ENCODE measurements around the gene CSMD2.

- TF ChIP-seq, protein P1, sequence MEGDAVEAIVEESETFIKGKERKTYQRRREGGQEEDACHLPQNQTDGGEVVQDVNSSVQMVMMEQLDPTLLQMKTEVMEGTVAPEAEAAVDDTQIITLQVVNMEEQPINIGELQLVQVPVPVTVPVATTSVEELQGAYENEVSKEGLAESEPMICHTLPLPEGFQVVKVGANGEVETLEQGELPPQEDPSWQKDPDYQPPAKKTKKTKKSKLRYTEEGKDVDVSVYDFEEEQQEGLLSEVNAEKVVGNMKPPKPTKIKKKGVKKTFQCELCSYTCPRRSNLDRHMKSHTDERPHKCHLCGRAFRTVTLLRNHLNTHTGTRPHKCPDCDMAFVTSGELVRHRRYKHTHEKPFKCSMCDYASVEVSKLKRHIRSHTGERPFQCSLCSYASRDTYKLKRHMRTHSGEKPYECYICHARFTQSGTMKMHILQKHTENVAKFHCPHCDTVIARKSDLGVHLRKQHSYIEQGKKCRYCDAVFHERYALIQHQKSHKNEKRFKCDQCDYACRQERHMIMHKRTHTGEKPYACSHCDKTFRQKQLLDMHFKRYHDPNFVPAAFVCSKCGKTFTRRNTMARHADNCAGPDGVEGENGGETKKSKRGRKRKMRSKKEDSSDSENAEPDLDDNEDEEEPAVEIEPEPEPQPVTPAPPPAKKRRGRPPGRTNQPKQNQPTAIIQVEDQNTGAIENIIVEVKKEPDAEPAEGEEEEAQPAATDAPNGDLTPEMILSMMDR (IDR thresholded peaks at IDR 0.05; ENCODE audit: insufficient read depth, low read length, poor library complexity, severe bottlenecking) = no peak
- no peak for TF ChIP-seq EZH2phosphoT487 (conservative IDR thresholded peaks at IDR 0.05; ENCODE audit: low read length)
These were observed 617.5 kb downstream of the CSMD2 start for GRCh38 chr1:33547576-33547975.
